ENCODE data around the gene TSC2.

The TSC2 gene

GRCh38 chr16:2016407-2016922 lies 31.3 kb upstream of the TSC2 start:
- Histone ChIP-seq H3K79me2 (ENCODE audit: insufficient read depth, low read length) (no peaks in the 10 kb centered on the region), H3K4me3 (ENCODE audit: low read depth, low read length, poor library complexity, severe bottlenecking) (no peak overlapping the region), H3K27me3 (ENCODE audit: insufficient read depth, low read length) (no peaks in the 10 kb centered on the region), H3K4me2 (ENCODE audit: low read length) (no peak overlapping the region), H3K9me2 (ENCODE audit: low read depth, low read length) (no peaks in the 10 kb centered on the region), H3K4me1 (ENCODE audit: insufficient read depth, low read length, severe bottlenecking) (no peaks in the 10 kb centered on the region), H3K9me3 (ENCODE audit: low read length) (no peaks in the 10 kb centered on the region), H2AFZ (ENCODE audit: low read length) (no peak overlapping the region), H3F3A (ENCODE audit: insufficient read depth, low read length) (no peaks in the 10 kb centered on the region), H3K9ac (ENCODE audit: low read length) (no peak overlapping the region), H4K20me1 (ENCODE audit: insufficient read depth, low read length) (no peaks in the 10 kb centered on the region), H3K27ac (ENCODE audit: low read depth, low read length, poor library complexity, severe bottlenecking) (no peak overlapping the region), H3K36me3 (ENCODE audit: insufficient read depth, low read length) (no peaks in the 10 kb centered on the region)
- TF ChIP-seq EZH2 (IDR thresholded peaks at IDR 0.05; ENCODE audit: borderline replicate concordance, low read length): no peak
- peak; percentile 57 for TF ChIP-seq CTCF (IDR thresholded peaks at IDR 0.05; ENCODE audit: low read length)

GRCh38 chr16:2019518-2019920 lies 28.3 kb upstream of the TSC2 start, which contains the start of gene NPW:
Gene NPW, plus strand, starts transcription at chr16:2019785.
- Histone ChIP-seq H3K4me1 (ENCODE audit: insufficient read depth, low read length, severe bottlenecking) (peaks cover 12% of the 10 kb centered on the region), H3K9me2 (ENCODE audit: low read depth, low read length) (no peaks in the 10 kb centered on the region), H3K36me3 (ENCODE audit: insufficient read depth, low read length) (no peaks in the 10 kb centered on the region), H3F3A (ENCODE audit: insufficient read depth, low read length) (no peaks in the 10 kb centered on the region), H3K4me2 (ENCODE audit: low read length) (no peak within 1 kb of the TSS), H3K9ac (ENCODE audit: low read length) (no peak within 1 kb of the TSS), H3K9me3 (ENCODE audit: low read length) (no peaks in the 10 kb centered on the region), H2AFZ (ENCODE audit: low read length) (no peak within 1 kb of the TSS), H3K27ac (ENCODE audit: low read depth, low read length, poor library complexity, severe bottlenecking) (no peak within 1 kb of the TSS), H4K20me1 (ENCODE audit: insufficient read depth, low read length) (no peaks in the 10 kb centered on the region), H3K79me2 (ENCODE audit: insufficient read depth, low read length) (no peaks in the 10 kb centered on the region), H3K27me3 (ENCODE audit: insufficient read depth, low read length) (no peaks in the 10 kb centered on the region), H3K4me3 (ENCODE audit: low read depth, low read length, poor library complexity, severe bottlenecking) (no peak within 1 kb of the TSS)
- TF ChIP-seq EZH2 (IDR thresholded peaks at IDR 0.05; ENCODE audit: borderline replicate concordance, low read length): no peak
- no peak for TF ChIP-seq CTCF (IDR thresholded peaks at IDR 0.05; ENCODE audit: low read length)

- Histone ChIP-seq H3K4me3 (ENCODE audit: low read depth, low read length, poor library complexity, severe bottlenecking) (no peak overlapping the region), H3K4me1 (ENCODE audit: insufficient read depth, low read length, severe bottlenecking) (peaks cover 12% of the 10 kb centered on the region), H2AFZ (ENCODE audit: low read length) (no peak overlapping the region), H3K9ac (ENCODE audit: low read length) (no peak overlapping the region), H3K27ac (ENCODE audit: low read depth, low read length, poor library complexity, severe bottlenecking) (no peak overlapping the region), H3K79me2 (ENCODE audit: insufficient read depth, low read length) (no peaks in the 10 kb centered on the region), H3K9me2 (ENCODE audit: low read depth, low read length) (no peaks in the 10 kb centered on the region), H3K27me3 (ENCODE audit: insufficient read depth, low read length) (peaks cover 1% of the 10 kb centered on the region; the same call in 1 of the 2 replicates), H3K4me2 (ENCODE audit: low read length) (no peak overlapping the region), H3K36me3 (ENCODE audit: insufficient read depth, low read length) (no peaks in the 10 kb centered on the region), H3K9me3 (ENCODE audit: low read length) (no peaks in the 10 kb centered on the region), H4K20me1 (ENCODE audit: insufficient read depth, low read length) (no peaks in the 10 kb centered on the region), H3F3A (ENCODE audit: insufficient read depth, low read length) (no peaks in the 10 kb centered on the region)
- no peak for TF ChIP-seq EZH2 (IDR thresholded peaks at IDR 0.05; ENCODE audit: borderline replicate concordance, low read length)
- TF ChIP-seq CTCF (IDR thresholded peaks at IDR 0.05; ENCODE audit: low read length): no peak
These were observed 27.6 kb upstream of the TSC2 start for GRCh38 chr16:2019921-2020831.
